ENCODE data around the gene APBA1. TPM values are rescaled to one million over a fixed set of nuclear protein-coding genes. Genes with fewer than 3 reads are reported as not detected.
"Not testable (repeated sequence)": the region's sequence is repeated elsewhere in the genome, so short reads cannot be mapped to it uniquely, and the experiment has no call there.

APBA1 gene
- total RNA-seq, 1 experiment from 2014 or later: 0.05 TPM

DNA sequence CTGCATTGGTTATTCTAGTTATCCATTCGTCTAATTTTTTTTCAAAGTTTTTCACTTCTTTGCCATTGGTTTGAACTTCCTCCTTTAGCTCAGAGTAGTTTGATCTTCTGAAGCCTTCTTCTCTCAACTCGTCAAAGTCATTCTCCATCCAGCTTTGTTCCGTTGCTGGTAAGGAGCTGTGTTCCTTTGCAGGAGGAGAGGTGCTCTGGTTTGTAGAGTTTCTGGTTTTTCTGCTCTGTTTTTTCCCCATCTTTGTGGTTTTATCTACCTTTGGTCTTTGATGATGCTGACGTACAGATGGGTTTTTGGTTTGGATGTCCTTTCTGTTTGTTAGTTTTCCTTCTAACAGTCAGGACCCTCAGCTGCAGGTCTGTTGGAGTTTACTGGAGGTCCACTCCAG, 232.5 kb downstream of the APBA1 start:
- H3K4me1 ChIP-seq (ENCODE audit: control insufficient read depth, insufficient read depth, low read length); intact Hi-C loops (cut with micrococcal nuclease; ENCODE audit: unreplicated experiment); H3K9me3 ChIP-seq (ENCODE audit: control insufficient read depth, insufficient read depth, low read depth, low read length); H3K27me3 ChIP-seq (ENCODE audit: control insufficient read depth, insufficient read depth, low read length); CTCF ChIA-PET; H3K36me3 ChIP-seq (ENCODE audit: control insufficient read depth, insufficient read depth, low read length); H3K27ac ChIP-seq (ENCODE audit: low read length); in situ Hi-C loops (cut with HindIII; ENCODE audit: low pct_unique_long_range_greater_than_20kb, low sequenced_read_pairs); POLR2A ChIA-PET; BruUV-seq (replicated peaks); H3K4me3 ChIP-seq (ENCODE audit: low read depth in 2 of 2, low read length in 2 of 2); ATAC-seq; DNase-seq (ENCODE audit: low read depth, low spot score): not testable (repeated sequence)

DNA sequence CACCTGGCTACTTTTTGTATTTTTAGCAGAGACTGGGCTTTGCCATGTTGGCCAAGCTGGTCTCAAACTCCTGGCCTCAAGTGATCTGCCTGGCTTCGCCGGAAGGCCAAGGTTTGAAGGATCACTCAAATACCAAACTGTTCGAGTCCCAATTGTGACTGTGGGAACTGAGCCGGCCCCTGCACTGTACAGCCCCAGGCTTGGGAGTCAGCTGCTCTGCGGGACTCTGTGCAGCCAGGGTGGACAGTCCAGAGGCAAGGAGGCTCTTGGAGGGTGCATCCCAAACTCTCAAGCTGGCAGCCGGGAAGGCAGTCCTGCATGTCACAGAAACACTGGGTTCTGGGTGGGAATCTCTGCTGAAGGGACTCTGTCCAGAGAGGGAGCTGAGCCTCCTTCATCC, 238.2 kb downstream of the APBA1 start:
- Histone ChIP-seq H3K36me3 (ENCODE audit: control insufficient read depth, insufficient read depth, low read length) (no peaks in the 10 kb centered on the region), H3K4me3 (ENCODE audit: low read depth in 2 of 2, low read length in 2 of 2) (no peak overlapping the region), H3K27ac (ENCODE audit: low read length) (no peak overlapping the region), H3K4me1 (ENCODE audit: control insufficient read depth, insufficient read depth, low read length) (no peaks in the 10 kb centered on the region), H3K9me3 (ENCODE audit: control insufficient read depth, insufficient read depth, low read depth, low read length) (no peaks in the 10 kb centered on the region), H3K27me3 (ENCODE audit: control insufficient read depth, insufficient read depth, low read length) (no peaks in the 10 kb centered on the region)
- ChIA-PET POLR2A (no interaction called here), CTCF (interaction anchor here (0.7 kb wide), 1 partner anchor 12 kb away, joined by 8 read pairs; no protein-coding TSS in a partner anchor)
- TF ChIP-seq, protein P1, sequence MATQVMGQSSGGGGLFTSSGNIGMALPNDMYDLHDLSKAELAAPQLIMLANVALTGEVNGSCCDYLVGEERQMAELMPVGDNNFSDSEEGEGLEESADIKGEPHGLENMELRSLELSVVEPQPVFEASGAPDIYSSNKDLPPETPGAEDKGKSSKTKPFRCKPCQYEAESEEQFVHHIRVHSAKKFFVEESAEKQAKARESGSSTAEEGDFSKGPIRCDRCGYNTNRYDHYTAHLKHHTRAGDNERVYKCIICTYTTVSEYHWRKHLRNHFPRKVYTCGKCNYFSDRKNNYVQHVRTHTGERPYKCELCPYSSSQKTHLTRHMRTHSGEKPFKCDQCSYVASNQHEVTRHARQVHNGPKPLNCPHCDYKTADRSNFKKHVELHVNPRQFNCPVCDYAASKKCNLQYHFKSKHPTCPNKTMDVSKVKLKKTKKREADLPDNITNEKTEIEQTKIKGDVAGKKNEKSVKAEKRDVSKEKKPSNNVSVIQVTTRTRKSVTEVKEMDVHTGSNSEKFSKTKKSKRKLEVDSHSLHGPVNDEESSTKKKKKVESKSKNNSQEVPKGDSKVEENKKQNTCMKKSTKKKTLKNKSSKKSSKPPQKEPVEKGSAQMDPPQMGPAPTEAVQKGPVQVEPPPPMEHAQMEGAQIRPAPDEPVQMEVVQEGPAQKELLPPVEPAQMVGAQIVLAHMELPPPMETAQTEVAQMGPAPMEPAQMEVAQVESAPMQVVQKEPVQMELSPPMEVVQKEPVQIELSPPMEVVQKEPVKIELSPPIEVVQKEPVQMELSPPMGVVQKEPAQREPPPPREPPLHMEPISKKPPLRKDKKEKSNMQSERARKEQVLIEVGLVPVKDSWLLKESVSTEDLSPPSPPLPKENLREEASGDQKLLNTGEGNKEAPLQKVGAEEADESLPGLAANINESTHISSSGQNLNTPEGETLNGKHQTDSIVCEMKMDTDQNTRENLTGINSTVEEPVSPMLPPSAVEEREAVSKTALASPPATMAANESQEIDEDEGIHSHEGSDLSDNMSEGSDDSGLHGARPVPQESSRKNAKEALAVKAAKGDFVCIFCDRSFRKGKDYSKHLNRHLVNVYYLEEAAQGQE (IDR thresholded peaks at IDR 0.05; ENCODE audit: insufficient read depth in 1 of 2, low read depth in 2 of 2, low read length in 1 of 2): no peak
- TF ChIP-seq, protein P2, sequence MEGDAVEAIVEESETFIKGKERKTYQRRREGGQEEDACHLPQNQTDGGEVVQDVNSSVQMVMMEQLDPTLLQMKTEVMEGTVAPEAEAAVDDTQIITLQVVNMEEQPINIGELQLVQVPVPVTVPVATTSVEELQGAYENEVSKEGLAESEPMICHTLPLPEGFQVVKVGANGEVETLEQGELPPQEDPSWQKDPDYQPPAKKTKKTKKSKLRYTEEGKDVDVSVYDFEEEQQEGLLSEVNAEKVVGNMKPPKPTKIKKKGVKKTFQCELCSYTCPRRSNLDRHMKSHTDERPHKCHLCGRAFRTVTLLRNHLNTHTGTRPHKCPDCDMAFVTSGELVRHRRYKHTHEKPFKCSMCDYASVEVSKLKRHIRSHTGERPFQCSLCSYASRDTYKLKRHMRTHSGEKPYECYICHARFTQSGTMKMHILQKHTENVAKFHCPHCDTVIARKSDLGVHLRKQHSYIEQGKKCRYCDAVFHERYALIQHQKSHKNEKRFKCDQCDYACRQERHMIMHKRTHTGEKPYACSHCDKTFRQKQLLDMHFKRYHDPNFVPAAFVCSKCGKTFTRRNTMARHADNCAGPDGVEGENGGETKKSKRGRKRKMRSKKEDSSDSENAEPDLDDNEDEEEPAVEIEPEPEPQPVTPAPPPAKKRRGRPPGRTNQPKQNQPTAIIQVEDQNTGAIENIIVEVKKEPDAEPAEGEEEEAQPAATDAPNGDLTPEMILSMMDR (IDR thresholded peaks at IDR 0.05): no peak
- no peak for TF ChIP-seq TCF7L2 (IDR thresholded peaks at IDR 0.05; ENCODE audit: low read depth, low read length)
- BruUV-seq (replicated peaks): no TSS peak
- ATAC-seq (no peak), DNase-seq (ENCODE audit: low read depth, low spot score) (no peak)
- intact Hi-C loops (cut with micrococcal nuclease; ENCODE audit: unreplicated experiment) (no loop called here), in situ Hi-C loops (cut with HindIII; ENCODE audit: low pct_unique_long_range_greater_than_20kb, low sequenced_read_pairs) (no loop called here)

DNA sequence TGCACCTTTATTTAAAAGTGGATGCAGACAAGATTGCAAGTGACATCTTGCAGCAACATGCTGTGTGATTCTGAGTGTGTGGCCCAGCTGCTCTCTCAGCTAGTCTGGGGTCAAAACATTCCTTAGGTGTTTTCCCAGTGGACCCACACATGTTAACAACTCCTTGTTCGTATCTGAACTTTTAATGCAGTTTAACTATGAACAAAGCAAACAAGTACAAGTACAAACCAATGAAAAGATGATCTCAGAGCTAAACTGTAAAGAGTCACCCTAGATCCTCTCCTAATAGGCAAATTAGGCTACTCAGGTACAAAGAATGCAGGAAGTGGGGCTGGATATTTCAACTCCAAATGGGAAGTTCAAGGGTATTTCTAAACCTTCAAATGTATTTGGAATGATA, 238.8 kb downstream of the APBA1 start:
- CTCF ChIA-PET: interaction anchor here (0.7 kb wide), 1 partner anchor 11 kb away, joined by 8 read pairs; no protein-coding TSS in a partner anchor
- no peak for DNase-seq (ENCODE audit: low read depth, low spot score)
- ATAC-seq: no peak
- no peaks in the 10 kb centered on the region for H3K4me1 ChIP-seq (ENCODE audit: control insufficient read depth, insufficient read depth, low read length)
- TF ChIP-seq SIN3A (IDR thresholded peaks at IDR 0.05; ENCODE audit: borderline replicate concordance, insufficient read depth, low read depth, low read length) (no peak), POLR2AphosphoS5 (IDR thresholded peaks at IDR 0.05; ENCODE audit: low read depth, low read length) (no peak), TCF7L2 (IDR thresholded peaks at IDR 0.05; ENCODE audit: low read depth, low read length) (no peak)
- TF ChIP-seq, protein P2 (IDR thresholded peaks at IDR 0.05): no peak
- TF ChIP-seq, protein P1 (IDR thresholded peaks at IDR 0.05; ENCODE audit: insufficient read depth in 1 of 2, low read depth in 2 of 2, low read length in 1 of 2): no peak
- H3K27me3 ChIP-seq (ENCODE audit: control insufficient read depth, insufficient read depth, low read length): no peaks in the 10 kb centered on the region
- H3K36me3 ChIP-seq (ENCODE audit: control insufficient read depth, insufficient read depth, low read length): no peaks in the 10 kb centered on the region
- H3K9me3 ChIP-seq (ENCODE audit: control insufficient read depth, insufficient read depth, low read depth, low read length): no peaks in the 10 kb centered on the region
- intact Hi-C loops (cut with micrococcal nuclease; ENCODE audit: unreplicated experiment): no loop called here
- no peak overlapping the region for H3K27ac ChIP-seq (ENCODE audit: low read length)
- no peak overlapping the region for H3K4me3 ChIP-seq (ENCODE audit: low read depth in 2 of 2, low read length in 2 of 2)
- POLR2A ChIA-PET: interaction anchor here (0.7 kb wide), 1 partner anchor 534 kb away, joined by 7 read pairs; no protein-coding TSS in a partner anchor
- BruUV-seq (replicated peaks): no TSS peak
- in situ Hi-C loops (cut with HindIII; ENCODE audit: low pct_unique_long_range_greater_than_20kb, low sequenced_read_pairs): no loop called here
